Gastroesophageal sphincter (tissue), 4 donors: Measurements from ENCODE around the gene FGF14. TPM values are rescaled to one million over a fixed set of nuclear protein-coding genes. Genes with fewer than 3 reads are reported as not detected.

Experiments used
- ATAC-seq: fragments of 150-250 bp; one replicate; pipeline ENCODE4 v1.9.1; 2016; ENCODE audit warnings: mild to moderate bottlenecking, moderate library complexity
- H3K27ac ChIP-seq, 4 donors: fragments of 200-600 bp; sonication (generic) in 3 of 4; 1 replicate in 3 of 4; 2 replicates in 1 of 4; pipeline ENCODE4 v1.5.1; 2016 to 2019
- H3K27me3 ChIP-seq: fragments of 200-600 bp; sonication (generic); one replicate; pipeline ENCODE4 v1.5.1; 2019
- H3K36me3 ChIP-seq, 2 donors: fragments of 200-600 bp; sonication (generic); one replicate each; pipeline ENCODE4 v1.5.1; 2019; ENCODE audit warnings: control low read depth in 1 of 2
- H3K4me1 ChIP-seq, 3 donors: fragments of 200-600 bp; sonication (generic); 1 replicate in 2 of 3; 2 replicates in 1 of 3; pipeline ENCODE4 v1.5.1; 2016 to 2019; ENCODE audit warnings: control low read depth in 2 of 3
- H3K4me3 ChIP-seq, 2 donors: fragments of 200-600 bp; sonication (generic); one replicate each; pipeline ENCODE4 v1.5.1; 2019; ENCODE audit warnings: mild to moderate bottlenecking in 1 of 2, moderate library complexity in 1 of 2
- H3K9me3 ChIP-seq, 3 donors: fragments of 200-600 bp; sonication (generic); one replicate each; pipeline ENCODE4 v1.5.1; 2017 to 2019; ENCODE audit warnings: control low read depth in 2 of 3
- CTCF ChIP-seq, 4 experiments: fragments of 200-600 bp in 2 of 4; fragments of 450-650 bp in 2 of 4; sonication (generic) in 1 of 4; IDR thresholded peaks; one replicate each; pipeline ENCODE4 v1.5.1; 2017 to 2019; ENCODE audit warnings: antibody characterized with exemption in 4 of 4, mild to moderate bottlenecking in 2 of 4, moderate library complexity in 2 of 4
- EP300 ChIP-seq: sonication (generic); formaldehyde crosslinking; IDR thresholded peaks from one replicate; pipeline ENCODE4 v1.6.1; 2017; ENCODE audit warnings: antibody characterized with exemption, mild to moderate bottlenecking
- POLR2A ChIP-seq, 2 donors: fragments of 450-650 bp; IDR thresholded peaks; one replicate each; pipeline ENCODE4 v1.6.1; 2017; ENCODE audit warnings: antibody characterized with exemption in 2 of 2, mild to moderate bottlenecking in 2 of 2, moderate library complexity in 1 of 2
- POLR2AphosphoS5 ChIP-seq: sonication (generic); formaldehyde crosslinking; IDR thresholded peaks from one replicate; pipeline ENCODE4 v1.6.1; 2017; ENCODE audit warnings: antibody characterized with exemption
- WGBS, 2 donors: methylation state at CpG; one replicate each; pipeline ENCODE4 v1.1.5; 2018; ENCODE audit warnings: low coverage in 1 of 2; 5-methylcytosine and 5-hydroxymethylcytosine counted together
- total RNA-seq, 4 donors: library from RNA; depleted of rRNA; stranded (reverse); fragments of >200 nt; gene quantifications; one replicate each; pipeline ENCODE4 v1.1.0, GENCODE V29; 2016

The FGF14 gene
- total RNA-seq, 4 donors from 2014 or later, result 0.31 to 2.0 (median 0.95) TPM

GRCh38 chr13:102318233-102318632, 83.6 kb downstream of the FGF14 start:
- Histone ChIP-seq H3K4me3 (no peak overlapping the region), H3K36me3 (no peaks in the 10 kb centered on the region), H3K9me3 (no peaks in the 10 kb centered on the region), H3K27me3 (no peaks in the 10 kb centered on the region), H3K4me1 (peaks cover 0 to 18% (median 8%) of the 10 kb centered on the region in 3 donors), H3K27ac (peak overlapping the region in 3 of 4 donors; percentile 53 to 67 (median 63))
- ATAC-seq, result no peak
- WGBS, 2 donors, result 73 to 80% methylated on average over 2 to 5 of the region's 5 CpGs
- TF ChIP-seq POLR2A (IDR thresholded peaks at IDR 0.05), result no peak
- TF ChIP-seq POLR2AphosphoS5, result no peak
- TF ChIP-seq EP300, result no peak
- TF ChIP-seq CTCF (IDR thresholded peaks at IDR 0.05), result no peak

- Histone ChIP-seq H3K36me3 (no peaks in the 10 kb centered on the region), H3K27me3 (no peaks in the 10 kb centered on the region), H3K9me3 (no peaks in the 10 kb centered on the region), H3K4me3 (no peak overlapping the region), H3K4me1 (peaks cover 0 to 18% (median 8%) of the 10 kb centered on the region in 3 donors), H3K27ac (peak overlapping the region in 3 of 4 donors; percentile 53 to 67 (median 63))
- WGBS, 2 donors, result 0 to 20% methylated on average over 1 to 2 of the region's 2 CpGs
- ATAC-seq, result peak; percentile 92
- TF ChIP-seq POLR2AphosphoS5 (peak; percentile 73), EP300 (no peak)
Measured at GRCh38 chr13:102317593-102317992, 84.3 kb downstream of the FGF14 start.

GRCh38 chr13:102316732-102317131, 85.1 kb downstream of the FGF14 start:
- 88 to 91% methylated on average over 3 of the region's 3 CpGs for WGBS, 2 donors
- no peak for ATAC-seq
- no peak for TF ChIP-seq CTCF (IDR thresholded peaks at IDR 0.05)
- no peak for TF ChIP-seq POLR2A (IDR thresholded peaks at IDR 0.05)
- TF ChIP-seq POLR2AphosphoS5, result no peak
- TF ChIP-seq EP300, result no peak

GRCh38 chr13:102312841-102313240, 89.0 kb downstream of the FGF14 start:
- H3K27ac ChIP-seq, result peak overlapping the region in 3 of 4 donors; percentile 21 to 52 (median 45)
- no peaks in the 10 kb centered on the region for H3K36me3 ChIP-seq
- no peaks in the 10 kb centered on the region for H3K9me3 ChIP-seq
- 84% methylated on average over 4 of the region's 4 CpGs; no CpG with 5 or more reads in 1 of the 2 donors for WGBS, 2 donors
- no peak for ATAC-seq
- no peak overlapping the region for H3K4me3 ChIP-seq
- peaks cover 0 to 22% (median 7%) of the 10 kb centered on the region in 3 donors for H3K4me1 ChIP-seq
- H3K27me3 ChIP-seq, result no peaks in the 10 kb centered on the region
- TF ChIP-seq POLR2AphosphoS5 (no peak), POLR2A (IDR thresholded peaks at IDR 0.05) (no peak), EP300 (no peak), CTCF (IDR thresholded peaks at IDR 0.05) (no peak)

More at GRCh38 chr13:102316732-102317131, 85.1 kb downstream of the FGF14 start:
- Histone ChIP-seq H3K9me3 (no peaks in the 10 kb centered on the region), H3K4me1 (peaks cover 0 to 18% (median 8%) of the 10 kb centered on the region in 3 donors), H3K36me3 (no peaks in the 10 kb centered on the region), H3K4me3 (no peak overlapping the region), H3K27ac (no peak overlapping the region), H3K27me3 (no peaks in the 10 kb centered on the region)

- no peaks in the 10 kb centered on the region for H3K36me3 ChIP-seq
- TF ChIP-seq POLR2AphosphoS5 (no peak), EP300 (no peak), POLR2A (IDR thresholded peaks at IDR 0.05) (no peak), CTCF (IDR thresholded peaks at IDR 0.05) (no peak)
- H3K4me3 ChIP-seq, result no peak overlapping the region
- H3K9me3 ChIP-seq, result no peaks in the 10 kb centered on the region
- H3K27me3 ChIP-seq, result no peaks in the 10 kb centered on the region
- H3K27ac ChIP-seq, result peak overlapping the region in 3 of 4 donors; percentile 41 to 47 (median 42)
- 64 to 72% methylated on average over 3 of the region's 3 CpGs for WGBS, 2 donors
- peaks cover 0 to 18% (median 3%) of the 10 kb centered on the region in 3 donors for H3K4me1 ChIP-seq
- ATAC-seq, result no peak
Measured at GRCh38 chr13:102311901-102312300, 89.9 kb downstream of the FGF14 start.
